Colonic mucosa (tissue), 4 donors: ENCODE results near the gene OR2A5. TPM values are rescaled to one million over a fixed set of nuclear protein-coding genes. Genes with fewer than 3 reads are reported as not detected.

Experiments used
- DNase-seq: peaks from one replicate; pipeline ENCODE4 v3.0.0-alpha.2; 2020
- H3K27ac ChIP-seq: fragments of 200-600 bp; one replicate; pipeline ENCODE4 v1.8.0; 2021
- H3K27me3 ChIP-seq: fragments of 200-600 bp; one replicate; pipeline ENCODE4 v1.8.0; 2021
- H3K36me3 ChIP-seq: fragments of 200-600 bp; one replicate; pipeline ENCODE4 v1.8.0; 2021
- H3K4me1 ChIP-seq: fragments of 200-600 bp; one replicate; pipeline ENCODE4 v1.8.0; 2021; ENCODE audit warnings: mild to moderate bottlenecking
- H3K4me3 ChIP-seq: fragments of 200-600 bp; one replicate; pipeline ENCODE4 v1.8.0; 2021
- H3K9ac ChIP-seq, 2 donors: one replicate each; pipeline ENCODE4 v1.7.0; 2013; ENCODE audit warnings: control low read depth in 2 of 2, low read depth in 2 of 2, low read length in 2 of 2
- H3K9me3 ChIP-seq: fragments of 200-600 bp; one replicate; pipeline ENCODE4 v1.8.0; 2021
- CTCF ChIP-seq: fragments of 200-600 bp; IDR thresholded peaks from one replicate; pipeline ENCODE4 v1.8.0; 2022; ENCODE audit warnings: antibody characterized with exemption, mild to moderate bottlenecking
- intact Hi-C: fragments of 100-400 bp; cut with DNase I; formaldehyde crosslinking; loops from one replicate; pipeline ENCODE4 v1.14.1; 2022
- total RNA-seq, 2 donors: library from RNA; stranded (reverse); fragmentation: NEBNext Ultra II Directional in 1 of 2; extraction: Animal tissue kit (Norgen Biotek cat#: 25700) in 1 of 2; gene quantifications; one replicate each; pipeline ENCODE4 v1.2.1, GENCODE V29; 2021
- donor health status: healthy.
- donor health status: DM: no; HTN: no; CAD: no.
- donor health status: DM: no; HTN: no; CAD: no.

OR2A5 gene
- total RNA-seq, 2 donors from 2014 or later = not detected

DNA sequence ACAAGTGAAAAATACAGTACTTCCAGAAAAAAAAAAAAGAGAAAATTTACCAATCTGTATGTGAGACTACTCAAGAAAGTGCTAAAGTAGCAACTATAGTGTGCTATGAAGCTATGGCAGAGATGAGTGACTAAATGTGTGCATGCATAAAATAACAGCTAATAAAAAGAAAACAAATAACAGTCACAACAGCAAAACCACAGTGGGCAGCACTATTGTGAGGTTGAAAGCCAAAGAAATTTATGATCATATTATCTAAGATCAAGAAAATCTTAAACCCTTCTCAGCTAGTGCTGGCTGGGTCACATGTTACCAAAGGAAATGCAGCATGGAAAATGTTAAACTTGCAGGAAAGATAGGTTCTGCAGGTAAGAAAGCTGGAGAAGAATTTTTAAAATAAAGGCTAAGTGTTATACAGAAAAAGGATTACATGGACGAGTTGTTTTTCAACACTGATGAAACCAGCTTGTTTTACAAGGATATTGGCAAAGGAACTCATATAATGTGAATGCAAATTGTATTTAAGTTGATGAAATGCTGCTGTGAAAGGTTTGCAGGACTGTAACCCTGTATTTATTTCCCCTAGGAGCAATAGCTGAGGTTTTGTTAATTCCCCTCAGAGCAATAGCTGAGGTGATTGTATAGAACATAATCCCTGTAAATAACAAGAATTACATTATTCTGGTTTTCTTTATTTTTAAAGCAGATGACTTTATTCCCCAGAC, 15.6 kb upstream of the OR2A5 start:
- intact Hi-C loops = no loop called here
- DNase-seq = no peak
- H3K9me3 ChIP-seq = no peaks in the 10 kb centered on the region
- H3K27ac ChIP-seq = no peak overlapping the region
- no peak overlapping the region for H3K9ac ChIP-seq
- H3K27me3 ChIP-seq = no peaks in the 10 kb centered on the region
- TF ChIP-seq CTCF = no peak
- no peaks in the 10 kb centered on the region for H3K36me3 ChIP-seq
- no peak overlapping the region for H3K4me3 ChIP-seq
- H3K4me1 ChIP-seq = no peaks in the 10 kb centered on the region

- H3K4me1 ChIP-seq = no peaks in the 10 kb centered on the region
- H3K27ac ChIP-seq = no peak overlapping the region
- DNase-seq = no peak
- H3K9me3 ChIP-seq = no peaks in the 10 kb centered on the region
- no peak for TF ChIP-seq CTCF
- no peaks in the 10 kb centered on the region for H3K36me3 ChIP-seq
- H3K9ac ChIP-seq = no peak overlapping the region
- intact Hi-C loops = no loop called here
- H3K4me3 ChIP-seq = no peak overlapping the region
- H3K27me3 ChIP-seq = no peaks in the 10 kb centered on the region
Observed at GRCh38 chr7:144035385-144035784, 13.4 kb upstream of the OR2A5 start.

DNA sequence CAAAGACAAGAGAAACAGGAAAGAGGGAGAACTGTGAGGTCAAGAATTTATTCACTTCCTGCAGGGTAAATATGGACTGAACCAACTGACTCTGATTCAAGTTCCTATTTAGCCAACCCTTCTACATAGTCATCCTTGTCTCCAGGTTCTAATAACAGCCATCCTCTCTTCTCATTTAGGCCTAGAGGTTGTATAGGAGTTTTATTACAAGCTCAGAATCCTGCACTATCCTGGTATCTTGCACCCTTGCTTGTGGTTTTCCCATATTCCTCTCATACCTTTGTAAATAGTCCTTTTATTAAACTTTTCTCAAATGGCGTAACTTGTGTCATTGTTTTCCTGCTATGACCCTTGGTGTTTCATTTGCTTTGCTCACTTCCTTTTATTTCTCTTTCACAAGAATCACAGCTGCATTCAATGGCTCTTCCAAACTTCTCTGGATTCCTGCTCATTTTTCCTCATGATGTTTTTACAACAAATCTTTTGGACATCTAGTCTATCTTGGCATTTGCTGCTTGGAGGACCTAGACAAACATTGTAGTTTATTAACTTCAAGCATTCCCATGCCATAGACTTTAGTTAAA, 12.4 kb upstream of the OR2A5 start:
- H3K27me3 ChIP-seq = no peaks in the 10 kb centered on the region
- H3K36me3 ChIP-seq = no peaks in the 10 kb centered on the region
- no peak for TF ChIP-seq CTCF
- H3K27ac ChIP-seq = no peak overlapping the region
- no peak overlapping the region for H3K9ac ChIP-seq
- H3K4me1 ChIP-seq = no peaks in the 10 kb centered on the region
- H3K9me3 ChIP-seq = no peaks in the 10 kb centered on the region
- no peak overlapping the region for H3K4me3 ChIP-seq
- intact Hi-C loops = no loop called here
- DNase-seq = no peak

GRCh38 chr7:144037414-144038035, 11.2 kb upstream of the OR2A5 start:
- TF ChIP-seq CTCF = no peak
- no peak overlapping the region for H3K4me3 ChIP-seq
- H3K9ac ChIP-seq = no peak overlapping the region
- H3K36me3 ChIP-seq = no peaks in the 10 kb centered on the region
- intact Hi-C loops = no loop called here
- H3K27ac ChIP-seq = no peak overlapping the region
- DNase-seq = no peak
- H3K27me3 ChIP-seq = no peaks in the 10 kb centered on the region
- H3K4me1 ChIP-seq = no peaks in the 10 kb centered on the region
- no peaks in the 10 kb centered on the region for H3K9me3 ChIP-seq

- no peaks in the 10 kb centered on the region for H3K36me3 ChIP-seq
- H3K4me3 ChIP-seq = no peak overlapping the region
- H3K9me3 ChIP-seq = no peaks in the 10 kb centered on the region
- H3K27me3 ChIP-seq = no peaks in the 10 kb centered on the region
- H3K9ac ChIP-seq = no peak overlapping the region
- intact Hi-C loops = no loop called here
- no peak for DNase-seq
- H3K4me1 ChIP-seq = no peaks in the 10 kb centered on the region
- TF ChIP-seq CTCF = no peak
- no peak overlapping the region for H3K27ac ChIP-seq
Observed at GRCh38 chr7:144038887-144039286, 9.9 kb upstream of the OR2A5 start.
